Activated naive CD4-positive, alpha-beta T cell treated with anti-CD3 and anti-CD28 coated beads, Interleukin-2, amount 50 U/mL, for 72 hours (primary cell): Measurements from ENCODE around the gene ZNF285. TPM values are rescaled to one million over a fixed set of nuclear protein-coding genes. Genes with fewer than 3 reads are reported as not detected.
"Not testable (repeated sequence)": the region's sequence is repeated elsewhere in the genome, so short reads cannot be mapped to it uniquely, and the experiment has no call there.

ENCODE experiments used
- ATAC-seq, 2 donors: fragments of 150-1000 bp; cut with Tn5 transposase; 2 replicates each; pipeline ENCODE4 v1.10.0; 2021; ENCODE audit warnings: mild to moderate bottlenecking in 2 of 2, moderate library complexity in 2 of 2
- DNase-seq, 2 donors: peaks; one replicate each; pipeline ENCODE4 v3.0.0; 2021 to 2022; ENCODE audit warnings: low spot score in 2 of 2
- H3K27ac Mint-ChIP-seq, 2 donors: one replicate each; pipeline ENCODE4 v1.8.0; 2022; ENCODE audit warnings: mild to moderate bottlenecking in 2 of 2, mixed read lengths in 2 of 2
- H3K36me3 Mint-ChIP-seq, 2 donors: one replicate each; pipeline ENCODE4 v1.8.0; 2022; ENCODE audit warnings: mixed read lengths in 2 of 2
- H3K9me3 Mint-ChIP-seq, 2 donors: one replicate each; pipeline ENCODE4 v1.8.0; 2022; ENCODE audit warnings: mixed read lengths in 2 of 2
- total RNA-seq, 2 donors: library from RNA; stranded (reverse); gene quantifications; one replicate each; pipeline ENCODE4 v1.2.3, GENCODE V29; 2022

Gene ZNF285
- total RNA-seq: 1 to 10 TPM; 2.0 to 2.4 TPM

DNA sequence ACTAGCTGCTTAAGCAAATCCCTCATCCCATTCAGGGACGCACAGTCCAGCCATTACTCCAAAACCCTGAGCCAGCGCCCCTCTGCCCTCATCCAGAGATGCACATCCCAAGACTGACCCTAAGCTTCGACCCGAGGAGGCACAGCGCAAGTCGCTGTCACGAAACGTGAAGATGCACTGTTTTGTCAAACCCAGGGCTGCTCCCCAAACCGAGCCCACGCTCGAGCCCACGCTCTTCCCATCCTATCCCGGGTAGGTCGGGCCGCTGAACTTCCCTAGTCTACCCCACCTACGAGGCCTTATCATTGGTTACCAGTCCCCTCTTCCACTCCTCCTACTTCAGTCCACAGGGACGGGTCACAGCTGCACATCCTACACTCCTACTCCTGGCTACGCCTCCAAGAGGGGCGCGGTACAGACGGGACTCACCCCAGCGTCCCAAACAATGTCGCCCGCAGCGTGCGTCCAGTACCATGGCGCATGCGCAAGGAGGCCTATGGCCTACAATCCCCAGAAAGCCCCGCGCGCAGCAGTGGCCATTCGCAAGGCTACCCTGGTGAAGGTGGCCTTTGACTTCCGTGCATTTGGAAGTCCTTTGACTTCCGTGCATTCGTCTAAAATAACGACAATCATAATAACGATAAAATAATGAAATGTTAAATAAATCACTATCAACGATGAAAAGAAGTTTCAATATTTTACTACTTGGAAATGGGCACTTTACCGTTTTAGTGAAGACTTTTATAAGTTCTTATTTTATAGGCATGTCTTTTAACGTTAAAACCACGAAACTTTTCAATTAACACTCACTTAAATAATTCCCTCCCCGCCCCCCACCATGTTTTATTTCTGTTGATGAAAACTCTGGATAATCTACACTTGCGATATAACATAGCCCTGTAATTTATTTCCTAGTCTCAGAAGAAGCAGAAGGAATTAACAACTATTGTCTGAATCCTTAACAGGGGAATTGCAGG lies at the start of gene ZNF285:
ZNF285 (minus strand) TSS at position 470 of the 977 bp plus-strand sequence. CDS start 4,395 bp downstream, outside the sequence.
- DNase-seq: peak; percentile 82 to 88

GRCh38 chr19:44447916-44448674 lies 46.7 kb upstream of the ZNF285 start, which contains the start of gene ZNF229:
TSS of gene ZNF229 (minus strand) at chr19:44448472. CDS start at chr19:44442847, 5,625 bp downstream.
- ATAC-seq (peak; percentile 88 to 99), DNase-seq (peak; percentile 62 to 72)
- peak within 1 kb of the TSS in 1 of 2 donors; percentile 57 for H3K27ac Mint-ChIP-seq
- peaks cover 64 to 74% of the 10 kb centered on the region in 2 donors for H3K9me3 Mint-ChIP-seq
- peaks cover 79 to 90% of the 10 kb centered on the region in 2 donors for H3K36me3 Mint-ChIP-seq

More for the DNA sequence above, at the start of gene ZNF285:
- ATAC-seq: peak; percentile 99 to 100
- Mint-ChIP-seq H3K27ac (peak within 1 kb of the TSS; percentile 75 to 90), H3K36me3 (peaks cover 38 to 49% of the 10 kb centered on the region in 2 donors), H3K9me3 (peaks cover 22 to 27% of the 10 kb centered on the region in 2 donors)

DNA sequence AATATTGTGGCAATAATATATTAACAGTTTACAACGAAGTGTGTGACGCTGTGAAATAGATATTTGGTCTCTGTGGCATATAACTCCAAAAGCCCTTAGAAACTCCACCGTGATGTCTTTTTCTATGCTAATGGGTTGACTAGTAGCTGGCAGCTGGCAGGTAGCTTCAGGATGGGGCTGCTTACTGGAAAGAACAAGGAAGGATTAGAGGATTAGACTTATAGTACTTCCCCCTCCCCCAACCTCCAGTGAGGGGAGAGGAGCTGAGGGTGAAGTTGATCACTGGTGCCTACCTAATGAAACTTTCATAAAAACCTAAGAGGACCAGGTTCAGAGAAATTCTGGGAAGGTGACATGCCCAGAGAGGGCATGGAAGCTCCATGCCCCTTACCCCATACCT lies 37.0 kb upstream of the ZNF285 start:
- H3K27ac Mint-ChIP-seq: no peak overlapping the region
- ATAC-seq (no peak), DNase-seq (no peak)
- peaks cover 44 to 51% of the 10 kb centered on the region in 2 donors for H3K9me3 Mint-ChIP-seq
- H3K36me3 Mint-ChIP-seq: peaks cover 43 to 76% of the 10 kb centered on the region in 2 donors

- H3K9me3 Mint-ChIP-seq: peaks cover 45 to 52% of the 10 kb centered on the region in 2 donors
- DNase-seq (no peak), ATAC-seq (no peak)
- H3K36me3 Mint-ChIP-seq: peaks cover 48 to 81% of the 10 kb centered on the region in 2 donors
- H3K27ac Mint-ChIP-seq: no peak overlapping the region
Observed at GRCh38 chr19:44435441-44435840, 34.0 kb upstream of the ZNF285 start.

DNA sequence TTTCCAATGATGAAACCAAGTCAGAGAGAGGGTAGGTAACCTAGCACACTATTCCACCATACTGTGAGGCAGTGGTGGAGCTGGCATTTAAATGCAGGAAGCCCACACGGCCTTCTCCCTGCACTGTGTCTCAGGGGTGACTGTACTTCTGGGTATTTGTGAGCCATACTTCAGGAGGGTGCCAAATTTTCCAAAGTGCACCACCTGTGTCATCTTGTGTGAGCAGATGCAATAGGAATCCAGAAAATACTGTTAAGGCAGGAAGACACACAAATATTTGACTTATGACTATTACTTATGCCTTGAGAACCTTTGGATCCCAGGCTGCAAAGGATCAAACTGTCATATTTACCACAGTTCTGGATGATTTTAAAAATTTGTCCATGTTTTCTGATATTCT lies 29.5 kb upstream of the ZNF285 start:
- no peak for ATAC-seq
- H3K36me3 Mint-ChIP-seq: peaks cover 73 to 83% of the 10 kb centered on the region in 2 donors
- H3K9me3 Mint-ChIP-seq: peaks cover 63 to 74% of the 10 kb centered on the region in 2 donors
- DNase-seq: no peak
- no peak overlapping the region for H3K27ac Mint-ChIP-seq

GRCh38 chr19:44415553-44415952 lies 14.1 kb upstream of the ZNF285 start:
- not testable (repeated sequence) for ATAC-seq, H3K27ac Mint-ChIP-seq, DNase-seq
- Mint-ChIP-seq H3K36me3 (peaks cover 8 to 24% of the 10 kb centered on the region in 2 donors), H3K9me3 (peaks cover 31 to 44% of the 10 kb centered on the region in 2 donors)

DNA sequence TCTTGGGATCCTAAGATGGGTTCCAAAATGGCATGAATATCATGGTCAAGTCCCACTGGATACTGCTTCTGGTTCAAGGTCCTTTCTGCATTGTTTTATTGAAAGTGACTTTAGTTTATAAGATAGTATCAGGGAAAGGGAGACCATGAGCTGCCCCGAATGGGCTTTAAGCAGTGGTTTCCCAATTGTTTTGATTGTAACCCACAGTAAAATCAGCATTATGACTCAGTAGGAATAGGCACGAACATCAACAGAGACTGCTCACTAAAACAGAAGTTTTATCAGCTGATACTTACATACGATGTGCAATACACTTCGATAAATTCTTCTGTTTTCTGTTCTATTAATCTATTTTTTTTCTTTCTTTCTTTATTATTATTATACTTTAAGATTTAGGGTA lies 12.1 kb downstream of the ZNF285 start:
- H3K36me3 Mint-ChIP-seq: peaks cover 62 to 88% of the 10 kb centered on the region in 2 donors
- not testable (repeated sequence) for ATAC-seq, H3K27ac Mint-ChIP-seq, DNase-seq
- peaks cover 45 to 49% of the 10 kb centered on the region in 2 donors for H3K9me3 Mint-ChIP-seq

DNA sequence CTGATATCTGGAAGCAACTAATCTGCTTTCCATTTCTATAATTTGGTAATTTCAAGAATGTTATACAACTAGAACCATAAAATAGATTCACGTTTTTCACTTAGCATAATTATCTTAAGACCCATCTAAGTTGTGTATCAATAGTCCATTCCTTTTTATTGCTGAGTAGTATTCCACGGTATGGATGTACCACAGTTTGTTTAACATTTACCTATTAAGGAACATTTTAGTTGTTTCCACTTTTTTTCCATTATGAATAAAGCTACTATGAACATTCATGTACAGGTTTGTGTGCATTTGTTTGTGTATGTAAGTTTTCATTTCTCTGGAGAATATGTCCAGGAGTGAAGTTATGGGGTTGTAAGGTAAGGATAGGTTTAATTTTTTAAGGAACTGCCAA lies 26.6 kb downstream of the ZNF285 start:
- no peak overlapping the region for H3K27ac Mint-ChIP-seq
- peaks cover 17 to 34% of the 10 kb centered on the region in 2 donors for H3K9me3 Mint-ChIP-seq
- DNase-seq: no peak
- ATAC-seq: no peak
- peaks cover 24 to 30% of the 10 kb centered on the region in 2 donors for H3K36me3 Mint-ChIP-seq

GRCh38 chr19:44371815-44372480 lies 29.5 kb downstream of the ZNF285 start:
- DNase-seq (no peak), ATAC-seq (no peak)
- Mint-ChIP-seq H3K36me3 (peaks cover 31 to 46% of the 10 kb centered on the region in 2 donors), H3K27ac (no peak overlapping the region), H3K9me3 (peaks cover 28 to 44% of the 10 kb centered on the region in 2 donors)

DNA sequence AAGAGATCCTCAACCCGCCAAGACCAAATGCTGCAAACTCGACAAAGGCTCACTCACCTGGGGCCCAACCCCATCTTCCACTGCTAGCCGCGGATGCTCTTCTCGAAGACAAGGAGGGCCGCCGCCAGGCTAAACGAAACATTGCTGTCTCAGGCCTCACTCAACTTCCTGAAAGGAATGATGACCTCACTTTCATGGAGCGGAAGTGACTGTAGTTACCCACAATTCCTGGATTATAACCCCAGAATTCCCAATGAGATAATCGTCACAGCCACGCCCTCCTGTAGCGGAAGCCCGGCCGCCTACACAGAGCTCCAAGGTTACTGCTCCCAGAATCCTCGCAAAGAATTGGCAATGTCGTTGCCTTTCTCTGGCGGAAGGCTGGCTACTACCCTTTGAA lies 34.4 kb downstream of the ZNF285 start:
- Mint-ChIP-seq H3K36me3 (peaks cover 27 to 30% of the 10 kb centered on the region in 2 donors), H3K27ac (no peak overlapping the region), H3K9me3 (peaks cover 27 to 44% of the 10 kb centered on the region in 2 donors)
- DNase-seq (no peak), ATAC-seq (no peak)

DNA sequence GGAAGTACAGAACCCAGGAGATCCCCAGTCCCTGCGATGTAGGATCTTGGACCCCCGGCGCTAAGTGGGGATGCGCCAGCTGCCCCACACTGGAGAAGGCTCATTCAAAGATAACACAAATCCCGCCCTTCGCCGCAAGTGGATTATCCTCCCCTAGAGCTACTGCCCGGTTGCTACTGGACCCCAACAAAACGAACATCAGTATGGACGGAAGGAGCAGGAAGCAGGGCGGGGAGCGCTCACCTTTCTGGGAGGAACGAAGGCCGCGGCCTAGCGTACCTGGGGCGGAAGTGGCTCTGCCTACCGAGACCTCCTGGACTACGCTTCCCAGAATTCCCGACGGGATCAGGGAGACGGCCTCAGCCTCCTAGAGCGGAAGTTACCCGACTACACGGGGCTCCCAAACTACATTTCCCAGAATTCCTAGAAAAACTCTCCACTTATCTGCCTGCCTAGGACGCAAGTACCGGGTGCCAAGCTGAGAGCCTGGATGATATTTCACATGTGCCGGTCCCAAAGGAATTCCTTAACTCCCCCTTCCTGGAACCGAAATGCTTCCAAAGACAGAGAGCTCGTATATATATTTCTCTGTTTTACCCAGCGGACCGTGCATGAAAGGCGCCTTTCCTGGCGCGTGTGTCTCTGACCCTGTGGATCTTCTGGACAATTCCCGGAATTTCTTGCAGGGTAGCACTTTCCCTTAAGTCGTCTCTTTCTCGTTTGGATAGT lies 44.9 kb downstream of the ZNF285 start, which contains the start of gene ZNF112:
ZNF112 (minus strand) TSS at position 298 of the 729 bp plus-strand sequence. CDS start 16,141 bp downstream, outside the sequence.
- no peak for ATAC-seq
- peaks cover 28 to 31% of the 10 kb centered on the region in 2 donors for H3K9me3 Mint-ChIP-seq
- peaks cover 22 to 23% of the 10 kb centered on the region in 2 donors for H3K36me3 Mint-ChIP-seq
- H3K27ac Mint-ChIP-seq: no peak within 1 kb of the TSS
- DNase-seq: no peak

- ATAC-seq (no peak), DNase-seq (no peak)
- H3K36me3 Mint-ChIP-seq: peaks cover 6 to 30% of the 10 kb centered on the region in 2 donors
- peaks cover 20 to 32% of the 10 kb centered on the region in 2 donors for H3K9me3 Mint-ChIP-seq
- H3K27ac Mint-ChIP-seq: no peak overlapping the region
Observed at GRCh38 chr19:44346556-44346955, 54.9 kb downstream of the ZNF285 start.

DNA sequence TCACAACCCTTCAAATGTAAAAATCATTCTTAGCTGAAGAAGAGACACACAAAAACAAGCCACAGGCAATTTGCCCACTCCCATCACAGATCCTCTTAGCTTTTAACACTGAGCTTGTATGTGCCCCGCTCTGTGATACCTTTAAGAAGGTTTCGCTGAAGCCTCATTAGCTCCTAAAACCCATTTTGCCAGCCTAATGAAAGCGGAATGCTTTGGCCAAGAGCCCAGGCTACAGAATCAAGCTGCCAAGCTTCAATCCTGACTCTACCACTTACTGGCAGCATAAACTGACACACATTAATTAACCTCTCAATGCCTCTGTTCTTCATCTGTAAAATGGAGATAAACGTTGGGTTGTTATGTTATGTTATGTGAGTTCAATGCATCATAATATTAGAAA lies 55.4 kb downstream of the ZNF285 start:
- peaks cover 6 to 33% of the 10 kb centered on the region in 2 donors for H3K36me3 Mint-ChIP-seq
- H3K9me3 Mint-ChIP-seq: peaks cover 20 to 34% of the 10 kb centered on the region in 2 donors
- H3K27ac Mint-ChIP-seq: no peak overlapping the region
- ATAC-seq: no peak
- DNase-seq: no peak

DNA sequence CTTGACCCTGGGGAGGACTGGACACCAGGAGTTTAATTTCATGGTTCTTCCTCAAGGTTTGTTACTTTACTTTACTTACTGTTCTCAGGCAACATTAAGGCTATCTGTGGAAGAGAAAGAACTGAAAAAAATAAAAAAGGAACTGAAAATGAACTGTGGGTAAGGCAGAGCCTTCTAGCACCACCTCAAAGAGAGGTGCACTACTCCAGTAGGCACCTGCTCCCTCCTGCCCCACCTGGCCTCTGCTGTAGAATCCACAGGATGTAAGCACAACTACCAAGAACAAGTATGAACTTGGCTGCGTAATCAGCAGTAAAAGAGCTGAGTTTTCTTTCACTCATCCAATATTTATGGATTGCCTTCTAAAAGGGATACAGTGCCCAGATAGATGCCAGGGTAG lies 57.2 kb downstream of the ZNF285 start:
- Mint-ChIP-seq H3K36me3 (peaks cover 6 to 34% of the 10 kb centered on the region in 2 donors), H3K27ac (no peak overlapping the region), H3K9me3 (peaks cover 25 to 38% of the 10 kb centered on the region in 2 donors)
- no peak for DNase-seq
- ATAC-seq: no peak

DNA sequence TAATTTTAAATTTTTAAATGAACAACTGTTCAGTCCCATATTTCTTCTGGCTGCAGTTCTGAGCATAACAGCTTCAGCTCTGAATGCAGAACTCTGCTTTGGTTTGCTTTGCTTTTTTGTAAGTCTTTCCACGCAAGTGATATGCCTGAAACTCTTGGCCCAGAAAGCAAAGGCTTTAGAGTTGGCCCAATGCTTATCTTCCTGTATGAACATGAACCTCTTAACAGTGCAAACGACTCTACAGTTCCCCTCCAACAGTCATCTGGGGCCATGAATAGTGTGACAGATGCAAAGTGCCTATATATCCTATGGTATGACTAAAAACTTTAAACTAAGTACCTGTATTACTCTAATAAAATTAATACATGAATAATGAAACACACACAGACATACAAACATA lies 59.6 kb downstream of the ZNF285 start:
- H3K27ac Mint-ChIP-seq: no peak overlapping the region
- no peak for DNase-seq
- ATAC-seq: no peak
- H3K9me3 Mint-ChIP-seq: peaks cover 26 to 34% of the 10 kb centered on the region in 2 donors
- H3K36me3 Mint-ChIP-seq: peaks cover 0 to 40% of the 10 kb centered on the region in 2 donors
